NT2/D1 (cell line): ENCODE measurements around the gene UQCR10.
"Not testable (repeated sequence)": the region's sequence is repeated elsewhere in the genome, so short reads cannot be mapped to it uniquely, and the experiment has no call there.

Source experiments
- DNase-seq: peaks from one replicate; pipeline ENCODE4 v3.0.0-alpha.2; 2011; ENCODE audit warnings: low read depth, low spot score
- H3K27me3 ChIP-seq: 2 replicates; pipeline ENCODE4 v1.6.0; 2011; ENCODE audit warnings: mild to moderate bottlenecking; ENCODE audit not compliant: insufficient read length, insufficient read depth
- H3K36me3 ChIP-seq: 2 replicates; pipeline ENCODE4 v1.6.1; 2011; ENCODE audit warnings: mild to moderate bottlenecking, low read length, mixed read lengths; ENCODE audit not compliant: insufficient read depth, insufficient read length
- H3K4me1 ChIP-seq: 2 replicates; pipeline ENCODE4 v1.5.1; 2011; ENCODE audit not compliant: insufficient read depth, insufficient read length
- H3K4me3 ChIP-seq: 2 replicates; pipeline ENCODE4 v1.5.1; 2011; ENCODE audit warnings: low read depth; ENCODE audit not compliant: insufficient read length
- H3K9ac ChIP-seq: 2 replicates; pipeline ENCODE4 v1.6.0; 2011; ENCODE audit warnings: low read depth; ENCODE audit not compliant: insufficient read length
- H3K9me3 ChIP-seq: 2 replicates; pipeline ENCODE4 v1.5.1; 2011; ENCODE audit warnings: mild to moderate bottlenecking, low read length; ENCODE audit not compliant: insufficient read depth
- SUZ12 ChIP-seq: IDR thresholded peaks from 2 replicates; pipeline ENCODE4 v1.6.1; 2011; ENCODE audit not compliant: insufficient read length, insufficient read depth; ENCODE audit errors: extremely low read depth
- YY1 ChIP-seq: IDR thresholded peaks from 2 replicates; pipeline ENCODE4 v1.6.1; 2011; ENCODE audit not compliant: insufficient read length, insufficient read depth
- ZNF274 ChIP-seq: IDR thresholded peaks from 2 replicates; pipeline ENCODE4 v1.6.1; 2011; ENCODE audit warnings: mild to moderate bottlenecking, low read depth, low read length

Gene UQCR10

GRCh38 chr22:29747832-29748231 is 19.3 kb upstream of the UQCR10 start:
- H3K36me3 ChIP-seq, result peaks cover 14% of the 10 kb centered on the region
- TF ChIP-seq SUZ12, result no peak
- H3K27me3 ChIP-seq, result no peaks in the 10 kb centered on the region

GRCh38 chr22:29748248-29748893 is 18.8 kb upstream of the UQCR10 start:
- Histone ChIP-seq H3K4me1 (peaks cover 2% of the 10 kb centered on the region), H3K36me3 (peaks cover 14% of the 10 kb centered on the region)
- no peak for DNase-seq

More at GRCh38 chr22:29747832-29748231, 19.3 kb upstream of the UQCR10 start:
- Histone ChIP-seq H3K4me1 (peaks cover 2% of the 10 kb centered on the region), H3K4me3 (no peak overlapping the region), H3K9me3 (no peaks in the 10 kb centered on the region), H3K9ac (no peak overlapping the region)
- DNase-seq, result no peak

GRCh38 chr22:29750029-29750428 is 17.1 kb upstream of the UQCR10 start:
- no peak overlapping the region for H3K9ac ChIP-seq
- H3K4me1 ChIP-seq, result peaks cover 2% of the 10 kb centered on the region
- H3K27me3 ChIP-seq, result no peaks in the 10 kb centered on the region

More at GRCh38 chr22:29748248-29748893, 18.8 kb upstream of the UQCR10 start:
- Histone ChIP-seq H3K9ac (no peak overlapping the region), H3K27me3 (no peaks in the 10 kb centered on the region), H3K9me3 (no peaks in the 10 kb centered on the region), H3K4me3 (no peak overlapping the region)
- TF ChIP-seq YY1 (no peak), ZNF274 (no peak), SUZ12 (no peak)

GRCh38 chr22:29750559-29751538 is 16.3 kb upstream of the UQCR10 start:
- Histone ChIP-seq H3K36me3 (peaks cover 8% of the 10 kb centered on the region), H3K27me3 (no peaks in the 10 kb centered on the region), H3K4me3 (no peak overlapping the region), H3K9ac (no peak overlapping the region), H3K4me1 (peaks cover 2% of the 10 kb centered on the region), H3K9me3 (no peaks in the 10 kb centered on the region)
- DNase-seq, result no peak
- TF ChIP-seq ZNF274 (no peak), YY1 (no peak), SUZ12 (no peak)

More at GRCh38 chr22:29750029-29750428, 17.1 kb upstream of the UQCR10 start:
- Histone ChIP-seq H3K9me3 (no peaks in the 10 kb centered on the region), H3K36me3 (peaks cover 11% of the 10 kb centered on the region), H3K4me3 (no peak overlapping the region)
- TF ChIP-seq SUZ12 (no peak), ZNF274 (no peak), YY1 (no peak)
- DNase-seq, result no peak

- peaks cover 8% of the 10 kb centered on the region for H3K36me3 ChIP-seq
- DNase-seq, result no peak
- no peaks in the 10 kb centered on the region for H3K9me3 ChIP-seq
- H3K4me1 ChIP-seq, result peaks cover 2% of the 10 kb centered on the region
- no peak overlapping the region for H3K9ac ChIP-seq
- H3K4me3 ChIP-seq, result no peak overlapping the region
- no peaks in the 10 kb centered on the region for H3K27me3 ChIP-seq
- no peak for TF ChIP-seq ZNF274
- no peak for TF ChIP-seq YY1
- TF ChIP-seq SUZ12, result no peak
Observed at GRCh38 chr22:29751669-29752068, 15.5 kb upstream of the UQCR10 start.

- H3K9ac ChIP-seq, result no peak overlapping the region
- no peak for DNase-seq
- no peaks in the 10 kb centered on the region for H3K36me3 ChIP-seq
- no peaks in the 10 kb centered on the region for H3K27me3 ChIP-seq
- TF ChIP-seq SUZ12 (no peak), ZNF274 (no peak), YY1 (no peak)
- H3K9me3 ChIP-seq, result no peaks in the 10 kb centered on the region
- H3K4me1 ChIP-seq, result peaks cover 5% of the 10 kb centered on the region
- no peak overlapping the region for H3K4me3 ChIP-seq
Observed at GRCh38 chr22:29753808-29754657, 13.1 kb upstream of the UQCR10 start.

GRCh38 chr22:29754658-29755395 is 12.3 kb upstream of the UQCR10 start:
- not testable (repeated sequence) for H3K4me1 ChIP-seq, H3K9ac ChIP-seq, H3K36me3 ChIP-seq, H3K9me3 ChIP-seq, H3K4me3 ChIP-seq, DNase-seq, H3K27me3 ChIP-seq
